ENCODE measurements around the gene ZNF214. TPM values are rescaled to one million over a fixed set of nuclear protein-coding genes. Genes with fewer than 3 reads are reported as not detected.

ZNF214 gene
- total and polyA plus RNA-seq, 4 donors = 0.57 to 2.3 (median 1.2) TPM

DNA sequence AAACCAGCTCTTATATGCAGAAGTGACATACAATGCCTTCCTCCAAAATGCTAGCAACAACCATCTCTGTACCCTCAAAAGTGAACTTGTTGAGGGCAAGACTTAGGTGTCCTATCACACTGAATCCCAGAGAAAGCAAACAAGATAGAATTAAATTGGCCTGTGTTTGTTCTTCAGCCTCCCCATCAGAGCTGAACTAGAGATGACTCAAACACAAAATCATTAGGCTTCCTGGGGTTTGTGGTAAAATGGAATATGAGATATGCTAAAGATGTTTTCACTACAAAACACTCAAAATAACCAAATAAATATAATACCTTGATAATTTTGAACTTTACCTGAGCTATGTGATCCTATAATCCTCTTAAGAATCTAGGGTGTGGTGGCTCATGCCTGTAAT lies 31.6 kb downstream of the ZNF214 start:
- no peaks in the 10 kb centered on the region for H3K36me3 ChIP-seq (ENCODE audit: control insufficient read depth in 4 of 4, insufficient read depth in 3 of 4, low read depth in 1 of 4, low read length in 3 of 4)
- no peak overlapping the region for H3K9ac ChIP-seq (ENCODE audit: low read depth in 1 of 2, low read length in 2 of 2)
- H3K27me3 ChIP-seq (ENCODE audit: control insufficient read depth in 4 of 4, insufficient read depth in 4 of 4, low read length in 3 of 4) = no peaks in the 10 kb centered on the region
- no peak overlapping the region for H3K27ac ChIP-seq (ENCODE audit: low read depth in 1 of 2, low read length in 2 of 2)
- peaks cover 0 to 3% (median 0%) of the 10 kb centered on the region in 4 donors for H3K9me3 ChIP-seq (ENCODE audit: control insufficient read depth in 4 of 4, low read length in 3 of 4)
- TF ChIP-seq HNF4A (conservative IDR thresholded peaks at IDR 0.05) (no peak), RAD21 (IDR thresholded peaks at IDR 0.05) (no peak), JUND (IDR thresholded peaks at IDR 0.05) (no peak), HNF4G (IDR thresholded peaks at IDR 0.05) (no peak), ZBTB33 (IDR thresholded peaks at IDR 0.05) (no peak), YY1 (IDR thresholded peaks at IDR 0.05) (no peak), RXRA (IDR thresholded peaks at IDR 0.05) (no peak), CTCF (IDR thresholded peaks at IDR 0.05; ENCODE audit: low read depth, low read length, missing input control) (no peak), SP1 (IDR thresholded peaks at IDR 0.05) (no peak), GABPA (IDR thresholded peaks at IDR 0.05 in 1 of 2, conservative IDR thresholded peaks at IDR 0.05 in 1 of 2) (no peak), EGR1 (IDR thresholded peaks at IDR 0.05; ENCODE audit: low read depth in 2 of 2) (no peak), FOXA2 (IDR thresholded peaks at IDR 0.05) (no peak)
- no peaks in the 10 kb centered on the region for H3K4me1 ChIP-seq (ENCODE audit: control insufficient read depth in 4 of 4, insufficient read depth in 4 of 4, low read length in 3 of 4)
- DNase-seq (ENCODE audit: low spot score) = no peak
- H3K4me3 ChIP-seq (ENCODE audit: low read depth in 1 of 3, low read length in 3 of 3) = no peak overlapping the region

GRCh38 chr11:6986487-6986886 lies 33.7 kb downstream of the ZNF214 start:
- 56% methylated on average over 1 of the region's 1 CpG for WGBS
- no peak for DNase-seq (ENCODE audit: low spot score)
- H3K9ac ChIP-seq (ENCODE audit: low read depth in 1 of 2, low read length in 2 of 2) = no peak overlapping the region

More at GRCh38 chr11:6986487-6986886, 33.7 kb downstream of the ZNF214 start:
- H3K4me3 ChIP-seq (ENCODE audit: low read depth in 1 of 3, low read length in 3 of 3) = no peak overlapping the region
- no peak overlapping the region for H3K27ac ChIP-seq (ENCODE audit: low read depth in 1 of 2, low read length in 2 of 2)
- TF ChIP-seq CTCF (IDR thresholded peaks at IDR 0.05; ENCODE audit: low read depth, low read length, missing input control) (no peak), HNF4A (conservative IDR thresholded peaks at IDR 0.05) (no peak), YY1 (IDR thresholded peaks at IDR 0.05) (no peak), RAD21 (IDR thresholded peaks at IDR 0.05) (no peak), RXRA (IDR thresholded peaks at IDR 0.05) (no peak), NR2F2 (IDR thresholded peaks at IDR 0.05) (no peak), ZBTB33 (IDR thresholded peaks at IDR 0.05) (no peak), FOXA2 (IDR thresholded peaks at IDR 0.05) (no peak), MAX (IDR thresholded peaks at IDR 0.05) (no peak), JUND (IDR thresholded peaks at IDR 0.05) (no peak), HNF4G (IDR thresholded peaks at IDR 0.05) (no peak), FOXA1 (IDR thresholded peaks at IDR 0.05) (no peak), GABPA (IDR thresholded peaks at IDR 0.05 in 1 of 2, conservative IDR thresholded peaks at IDR 0.05 in 1 of 2) (no peak), EGR1 (IDR thresholded peaks at IDR 0.05; ENCODE audit: low read depth in 2 of 2) (no peak), TAF1 (conservative IDR thresholded peaks at IDR 0.05) (no peak), SP1 (IDR thresholded peaks at IDR 0.05) (no peak)
- TF ChIP-seq, protein P1, sequence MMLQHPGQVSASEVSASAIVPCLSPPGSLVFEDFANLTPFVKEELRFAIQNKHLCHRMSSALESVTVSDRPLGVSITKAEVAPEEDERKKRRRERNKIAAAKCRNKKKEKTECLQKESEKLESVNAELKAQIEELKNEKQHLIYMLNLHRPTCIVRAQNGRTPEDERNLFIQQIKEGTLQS (IDR thresholded peaks at IDR 0.05) = no peak
- TF ChIP-seq, protein P2, sequence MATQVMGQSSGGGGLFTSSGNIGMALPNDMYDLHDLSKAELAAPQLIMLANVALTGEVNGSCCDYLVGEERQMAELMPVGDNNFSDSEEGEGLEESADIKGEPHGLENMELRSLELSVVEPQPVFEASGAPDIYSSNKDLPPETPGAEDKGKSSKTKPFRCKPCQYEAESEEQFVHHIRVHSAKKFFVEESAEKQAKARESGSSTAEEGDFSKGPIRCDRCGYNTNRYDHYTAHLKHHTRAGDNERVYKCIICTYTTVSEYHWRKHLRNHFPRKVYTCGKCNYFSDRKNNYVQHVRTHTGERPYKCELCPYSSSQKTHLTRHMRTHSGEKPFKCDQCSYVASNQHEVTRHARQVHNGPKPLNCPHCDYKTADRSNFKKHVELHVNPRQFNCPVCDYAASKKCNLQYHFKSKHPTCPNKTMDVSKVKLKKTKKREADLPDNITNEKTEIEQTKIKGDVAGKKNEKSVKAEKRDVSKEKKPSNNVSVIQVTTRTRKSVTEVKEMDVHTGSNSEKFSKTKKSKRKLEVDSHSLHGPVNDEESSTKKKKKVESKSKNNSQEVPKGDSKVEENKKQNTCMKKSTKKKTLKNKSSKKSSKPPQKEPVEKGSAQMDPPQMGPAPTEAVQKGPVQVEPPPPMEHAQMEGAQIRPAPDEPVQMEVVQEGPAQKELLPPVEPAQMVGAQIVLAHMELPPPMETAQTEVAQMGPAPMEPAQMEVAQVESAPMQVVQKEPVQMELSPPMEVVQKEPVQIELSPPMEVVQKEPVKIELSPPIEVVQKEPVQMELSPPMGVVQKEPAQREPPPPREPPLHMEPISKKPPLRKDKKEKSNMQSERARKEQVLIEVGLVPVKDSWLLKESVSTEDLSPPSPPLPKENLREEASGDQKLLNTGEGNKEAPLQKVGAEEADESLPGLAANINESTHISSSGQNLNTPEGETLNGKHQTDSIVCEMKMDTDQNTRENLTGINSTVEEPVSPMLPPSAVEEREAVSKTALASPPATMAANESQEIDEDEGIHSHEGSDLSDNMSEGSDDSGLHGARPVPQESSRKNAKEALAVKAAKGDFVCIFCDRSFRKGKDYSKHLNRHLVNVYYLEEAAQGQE (IDR thresholded peaks at IDR 0.05) = no peak
- H3K4me1 ChIP-seq (ENCODE audit: control insufficient read depth in 4 of 4, insufficient read depth in 4 of 4, low read length in 3 of 4) = no peaks in the 10 kb centered on the region
- peaks cover 0 to 3% (median 0%) of the 10 kb centered on the region in 4 donors for H3K9me3 ChIP-seq (ENCODE audit: control insufficient read depth in 4 of 4, low read length in 3 of 4)
- no peaks in the 10 kb centered on the region for H3K36me3 ChIP-seq (ENCODE audit: control insufficient read depth in 4 of 4, insufficient read depth in 3 of 4, low read depth in 1 of 4, low read length in 3 of 4)
- no peaks in the 10 kb centered on the region for H3K27me3 ChIP-seq (ENCODE audit: control insufficient read depth in 4 of 4, insufficient read depth in 4 of 4, low read length in 3 of 4)
